ENCODE results near the gene REM2.

GRCh38 chr14:22882529-22883172 lies 371 bp upstream of the REM2 start:
- TF ChIP-seq CTCF (IDR thresholded peaks at IDR 0.05; ENCODE audit: insufficient read depth, low read depth, low read length) (no peak), EZH2 (IDR thresholded peaks at IDR 0.05; ENCODE audit: insufficient read depth, low read length) (no peak)
